Measurements from ENCODE around the gene MAP3K7CL. TPM values are rescaled to one million over a fixed set of nuclear protein-coding genes. Genes with fewer than 3 reads are reported as not detected.
A peak's percentile ranks its signal among the peaks of the same experiment; 100 is the strongest.

MAP3K7CL gene
- total and polyA plus RNA-seq, 2 experiments from 2014 or later: 0.59 TPM; not detected in 1

- Histone ChIP-seq H3K9me3 (ENCODE audit: low read depth) (no peaks in the 10 kb centered on the region), H3K27ac (peak overlapping the region; percentile 40), H2AFZ (no peak overlapping the region), H4K20me1 (ENCODE audit: insufficient read depth, poor library complexity, severe bottlenecking) (no peaks in the 10 kb centered on the region), H3K9me2 (replicated peaks; ENCODE audit: insufficient read depth) (no peaks in the 10 kb centered on the region), H3K79me2 (no peaks in the 10 kb centered on the region), H3K4me2 (no peak overlapping the region), H3K27me3 (no peaks in the 10 kb centered on the region), H3K36me3 (replicated peaks; ENCODE audit: insufficient read depth, low read depth) (no peaks in the 10 kb centered on the region), H3K4me3 (no peak overlapping the region), H3K4me1 (ENCODE audit: insufficient read depth) (peaks cover 36% of the 10 kb centered on the region)
- no peak for DNase-seq (ENCODE audit: low spot score)
- TF ChIP-seq EZH2 (IDR thresholded peaks at IDR 0.05; ENCODE audit: borderline replicate concordance): no peak
- TF ChIP-seq CTCF (IDR thresholded peaks at IDR 0.05; ENCODE audit: poor library complexity): no peak
- no peak for TF ChIP-seq EZH2phosphoT487 (IDR thresholded peaks at IDR 0.05; ENCODE audit: low read depth, severe bottlenecking, unreplicated experiment)
- WGBS (ENCODE audit: low lambda C conversion rate, missing lambda C conversion rate): 73% methylated on average over 2 of the region's 2 CpGs
These were observed 46.2 kb downstream of the MAP3K7CL start for GRCh38 chr21:29176471-29177120.

DNA sequence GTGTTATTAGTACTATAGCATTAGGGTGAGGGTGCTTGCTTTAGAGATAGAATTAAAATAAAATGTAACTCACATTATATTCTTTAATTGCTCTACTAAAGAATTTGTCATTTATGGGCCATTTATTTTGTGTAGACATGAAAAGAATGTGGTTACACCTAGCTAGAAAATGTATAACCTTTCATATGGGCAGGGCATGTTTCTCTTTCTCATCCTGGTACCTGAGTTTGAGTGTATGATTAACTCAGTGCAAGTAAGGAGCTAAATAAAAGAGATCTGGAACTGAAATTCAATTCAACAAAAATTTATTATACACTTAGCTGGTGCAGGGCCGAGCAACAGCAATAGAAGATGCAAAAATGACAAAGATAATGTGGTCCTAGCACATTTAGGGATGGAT is 47.4 kb downstream of the MAP3K7CL start:
- no peak for DNase-seq (ENCODE audit: low spot score)
- Histone ChIP-seq H3K9me3 (ENCODE audit: low read depth) (no peaks in the 10 kb centered on the region), H3K4me2 (peak overlapping the region; percentile 28), H3K27me3 (no peaks in the 10 kb centered on the region), H3K9me2 (replicated peaks; ENCODE audit: insufficient read depth) (no peaks in the 10 kb centered on the region), H3K36me3 (replicated peaks; ENCODE audit: insufficient read depth, low read depth) (no peaks in the 10 kb centered on the region), H3K4me1 (ENCODE audit: insufficient read depth) (peaks cover 41% of the 10 kb centered on the region), H3K4me3 (no peak overlapping the region), H2AFZ (no peak overlapping the region), H3K79me2 (no peaks in the 10 kb centered on the region), H3K27ac (peak overlapping the region; percentile 67), H4K20me1 (ENCODE audit: insufficient read depth, poor library complexity, severe bottlenecking) (no peaks in the 10 kb centered on the region)
- 60% methylated on average over 1 of the region's 1 CpG for WGBS (ENCODE audit: low lambda C conversion rate, missing lambda C conversion rate)
- no peak for TF ChIP-seq EZH2 (IDR thresholded peaks at IDR 0.05; ENCODE audit: borderline replicate concordance)

GRCh38 chr21:29178926-29179325 is 48.5 kb downstream of the MAP3K7CL start:
- Histone ChIP-seq H3K4me2 (no peak overlapping the region), H4K20me1 (ENCODE audit: insufficient read depth, poor library complexity, severe bottlenecking) (no peaks in the 10 kb centered on the region), H3K79me2 (no peaks in the 10 kb centered on the region), H3K4me1 (ENCODE audit: insufficient read depth) (peaks cover 46% of the 10 kb centered on the region), H3K27ac (peak overlapping the region; percentile 67), H2AFZ (no peak overlapping the region), H3K9me3 (ENCODE audit: low read depth) (no peaks in the 10 kb centered on the region), H3K27me3 (no peaks in the 10 kb centered on the region), H3K4me3 (no peak overlapping the region), H3K9me2 (replicated peaks; ENCODE audit: insufficient read depth) (no peaks in the 10 kb centered on the region), H3K36me3 (replicated peaks; ENCODE audit: insufficient read depth, low read depth) (no peaks in the 10 kb centered on the region)
- no peak for TF ChIP-seq CTCF (IDR thresholded peaks at IDR 0.05; ENCODE audit: poor library complexity)
- no peak for TF ChIP-seq EZH2phosphoT487 (IDR thresholded peaks at IDR 0.05; ENCODE audit: low read depth, severe bottlenecking, unreplicated experiment)
- TF ChIP-seq EZH2 (IDR thresholded peaks at IDR 0.05; ENCODE audit: borderline replicate concordance): no peak
- no peak for DNase-seq (ENCODE audit: low spot score)
- WGBS (ENCODE audit: low lambda C conversion rate, missing lambda C conversion rate): 92% methylated on average over 7 of the region's 7 CpGs

GRCh38 chr21:29179503-29179902 is 49.1 kb downstream of the MAP3K7CL start:
- H3K27me3 ChIP-seq: no peaks in the 10 kb centered on the region
- peaks cover 46% of the 10 kb centered on the region for H3K4me1 ChIP-seq (ENCODE audit: insufficient read depth)
- 100% methylated on average over 1 of the region's 1 CpG for WGBS (ENCODE audit: low lambda C conversion rate, missing lambda C conversion rate)
- no peaks in the 10 kb centered on the region for H4K20me1 ChIP-seq (ENCODE audit: insufficient read depth, poor library complexity, severe bottlenecking)
- H3K4me3 ChIP-seq: no peak overlapping the region
- H2AFZ ChIP-seq: no peak overlapping the region
- no peaks in the 10 kb centered on the region for H3K9me2 ChIP-seq (replicated peaks; ENCODE audit: insufficient read depth)
- H3K4me2 ChIP-seq: no peak overlapping the region
- H3K27ac ChIP-seq: no peak overlapping the region
- no peaks in the 10 kb centered on the region for H3K9me3 ChIP-seq (ENCODE audit: low read depth)
- no peak for DNase-seq (ENCODE audit: low spot score)
- TF ChIP-seq EZH2 (IDR thresholded peaks at IDR 0.05; ENCODE audit: borderline replicate concordance) (no peak), CTCF (IDR thresholded peaks at IDR 0.05; ENCODE audit: poor library complexity) (no peak), EZH2phosphoT487 (IDR thresholded peaks at IDR 0.05; ENCODE audit: low read depth, severe bottlenecking, unreplicated experiment) (no peak)
- no peaks in the 10 kb centered on the region for H3K36me3 ChIP-seq (replicated peaks; ENCODE audit: insufficient read depth, low read depth)
- H3K79me2 ChIP-seq: no peaks in the 10 kb centered on the region
